Measurements from ENCODE around the gene TIE1.

Gene TIE1

DNA sequence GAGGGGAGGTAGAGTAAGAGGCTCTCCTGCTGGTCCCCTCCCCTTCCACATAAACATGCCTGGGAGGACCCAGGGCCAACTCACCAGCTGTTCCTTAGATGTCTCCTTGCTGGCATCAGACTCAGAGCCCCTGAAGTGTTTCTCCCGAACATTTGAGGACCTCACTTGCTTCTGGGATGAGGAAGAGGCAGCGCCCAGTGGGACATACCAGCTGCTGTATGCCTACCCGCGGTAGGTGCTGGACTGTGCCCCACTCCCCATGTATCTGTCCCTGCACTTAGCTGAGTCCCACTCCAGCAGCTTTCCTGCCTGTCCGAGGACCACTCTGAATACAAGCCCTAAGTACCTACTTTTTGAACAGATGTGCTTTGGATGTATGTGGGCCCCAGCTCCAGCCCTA is 37.2 kb downstream of the TIE1 start:
- DNase-seq (ENCODE audit: low read depth), result no peak

DNA sequence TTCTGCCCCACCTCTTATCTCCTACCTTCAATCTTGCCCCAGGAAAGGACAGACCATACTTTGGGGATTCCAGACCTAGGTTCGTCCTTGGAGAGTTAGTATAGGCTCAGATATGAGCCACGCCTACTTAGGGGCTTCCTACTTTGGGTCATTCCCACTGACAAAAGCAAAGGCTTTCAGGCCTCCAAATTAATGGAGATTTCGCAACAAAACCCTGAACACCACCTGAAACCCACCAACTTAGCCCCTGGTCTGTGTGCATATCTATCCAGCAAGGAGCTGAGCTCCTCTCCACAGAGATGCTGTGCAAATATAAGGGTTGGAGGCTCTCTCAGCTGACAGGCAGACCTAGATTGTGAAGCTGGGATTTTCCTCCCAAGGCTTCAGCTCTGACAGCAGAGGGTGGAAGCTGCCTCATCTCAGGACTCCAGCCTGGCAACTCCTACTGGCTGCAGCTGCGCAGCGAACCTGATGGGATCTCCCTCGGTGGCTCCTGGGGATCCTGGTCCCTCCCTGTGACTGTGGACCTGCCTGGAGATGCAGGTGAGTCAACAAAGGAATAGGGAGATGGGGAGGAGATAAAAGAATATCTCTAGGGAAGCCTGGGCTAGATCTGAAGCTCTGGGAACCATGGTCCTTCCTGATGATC is 38.9 kb downstream of the TIE1 start:
- no peak for DNase-seq (ENCODE audit: low read depth)

DNA sequence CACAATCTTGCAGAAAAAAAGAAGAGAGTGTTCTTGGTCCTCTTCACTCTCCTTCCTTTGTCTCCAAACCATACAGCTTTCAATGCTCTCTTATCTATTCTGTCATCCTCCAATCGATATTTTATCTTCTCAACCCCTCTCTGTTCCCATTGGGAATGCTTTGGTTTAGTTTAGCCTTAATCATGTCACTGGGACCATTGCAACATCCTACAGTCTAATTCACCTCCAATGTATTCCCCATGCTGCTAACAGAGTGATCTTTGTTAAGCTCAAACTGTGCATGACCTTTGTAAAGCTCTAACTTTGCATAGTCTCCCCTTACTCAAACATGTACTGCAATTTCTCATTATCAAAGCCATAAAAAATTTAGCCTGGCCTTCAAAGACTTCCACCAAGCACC is 39.8 kb downstream of the TIE1 start:
- no peak for DNase-seq (ENCODE audit: low read depth)

DNA sequence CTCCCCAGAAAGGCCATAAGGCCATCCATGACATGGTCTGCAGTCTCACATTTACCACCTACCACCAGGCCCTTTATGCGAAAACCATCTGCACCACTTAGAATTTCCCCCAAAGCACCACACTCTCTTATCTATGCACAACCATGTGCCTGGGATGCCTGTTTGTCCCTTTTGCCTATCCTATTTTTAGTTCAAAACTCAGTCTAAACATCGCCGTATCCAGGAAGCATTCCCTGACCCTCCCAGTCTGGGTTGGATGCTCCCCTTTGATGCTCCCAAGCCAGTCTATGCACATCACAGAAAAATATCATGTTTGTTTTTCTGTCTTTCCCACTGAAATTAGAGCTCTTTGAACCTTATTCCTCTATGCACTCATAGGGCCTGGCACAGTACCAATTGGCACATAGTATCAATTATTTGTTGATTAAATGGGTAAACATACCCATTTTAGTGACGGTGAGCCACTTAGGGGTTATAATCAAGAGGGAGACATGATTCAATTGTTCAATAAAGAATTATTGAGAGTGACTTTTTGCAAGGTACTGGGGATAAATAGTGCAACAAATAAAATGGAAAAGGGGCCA is 43.6 kb downstream of the TIE1 start:
- DNase-seq (ENCODE audit: low read depth), result no peak

DNA sequence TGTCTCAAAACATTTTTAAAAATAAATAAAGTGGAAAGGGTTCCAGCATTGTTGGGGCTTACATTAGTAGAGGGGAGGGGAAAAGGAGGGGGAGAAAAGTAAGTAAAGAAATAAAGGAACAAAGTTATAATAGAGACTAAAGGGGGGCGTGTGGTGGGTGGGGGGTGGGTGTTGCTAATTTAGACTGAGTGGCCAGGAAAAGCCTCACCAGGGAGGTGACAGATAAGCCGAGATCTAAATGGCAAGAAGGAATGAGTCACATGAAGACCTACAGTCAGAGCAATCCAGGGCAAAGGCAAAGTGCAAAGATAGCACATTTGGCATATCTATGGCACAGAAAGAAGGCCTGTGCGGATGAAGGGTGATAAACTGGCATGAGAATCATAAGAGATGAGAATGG is 44.3 kb downstream of the TIE1 start:
- DNase-seq (ENCODE audit: low read depth), result no peak

DNA sequence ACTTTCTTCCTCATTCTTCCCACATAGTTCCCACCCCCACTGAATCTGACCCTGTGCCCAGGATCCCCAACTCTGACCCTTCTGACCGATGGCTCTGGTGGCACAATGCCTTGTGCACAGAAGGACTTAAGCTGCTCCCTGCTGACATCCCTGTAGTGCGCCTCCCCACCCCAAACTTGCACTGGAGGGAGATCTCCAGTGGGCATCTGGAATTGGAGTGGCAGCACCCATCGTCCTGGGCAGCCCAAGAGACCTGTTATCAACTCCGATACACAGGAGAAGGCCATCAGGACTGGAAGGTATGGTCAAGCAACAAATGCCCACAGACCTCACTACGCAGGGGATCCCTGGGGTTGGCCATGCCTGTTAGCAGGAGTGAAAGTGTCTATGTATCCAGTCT is 45.9 kb downstream of the TIE1 start:
- no peak for DNase-seq (ENCODE audit: low read depth)

DNA sequence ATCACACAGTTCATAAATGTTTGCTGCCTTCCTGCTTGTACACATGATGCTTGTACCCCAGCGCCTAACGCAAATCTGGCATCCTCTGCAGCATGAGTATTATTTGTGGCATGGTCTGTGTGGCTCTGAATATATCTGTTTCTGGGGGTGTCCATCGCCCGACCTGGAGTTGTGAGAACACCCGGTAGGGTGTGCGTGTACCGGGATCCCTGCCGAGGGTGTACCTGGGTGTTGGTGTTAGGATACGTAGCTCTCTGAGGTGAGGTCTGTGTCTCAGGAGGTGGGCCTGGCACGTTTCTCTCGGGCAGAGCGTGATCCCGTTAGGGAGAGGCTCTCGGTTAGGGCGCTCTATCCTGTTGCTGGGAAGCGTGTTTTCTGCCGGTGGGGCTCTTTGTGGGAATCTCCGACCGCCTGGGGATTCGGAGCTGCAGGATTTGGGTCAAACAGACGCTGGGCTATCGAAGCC is 47.6 kb downstream of the TIE1 start:
- no peak for DNase-seq (ENCODE audit: low read depth)

DNA sequence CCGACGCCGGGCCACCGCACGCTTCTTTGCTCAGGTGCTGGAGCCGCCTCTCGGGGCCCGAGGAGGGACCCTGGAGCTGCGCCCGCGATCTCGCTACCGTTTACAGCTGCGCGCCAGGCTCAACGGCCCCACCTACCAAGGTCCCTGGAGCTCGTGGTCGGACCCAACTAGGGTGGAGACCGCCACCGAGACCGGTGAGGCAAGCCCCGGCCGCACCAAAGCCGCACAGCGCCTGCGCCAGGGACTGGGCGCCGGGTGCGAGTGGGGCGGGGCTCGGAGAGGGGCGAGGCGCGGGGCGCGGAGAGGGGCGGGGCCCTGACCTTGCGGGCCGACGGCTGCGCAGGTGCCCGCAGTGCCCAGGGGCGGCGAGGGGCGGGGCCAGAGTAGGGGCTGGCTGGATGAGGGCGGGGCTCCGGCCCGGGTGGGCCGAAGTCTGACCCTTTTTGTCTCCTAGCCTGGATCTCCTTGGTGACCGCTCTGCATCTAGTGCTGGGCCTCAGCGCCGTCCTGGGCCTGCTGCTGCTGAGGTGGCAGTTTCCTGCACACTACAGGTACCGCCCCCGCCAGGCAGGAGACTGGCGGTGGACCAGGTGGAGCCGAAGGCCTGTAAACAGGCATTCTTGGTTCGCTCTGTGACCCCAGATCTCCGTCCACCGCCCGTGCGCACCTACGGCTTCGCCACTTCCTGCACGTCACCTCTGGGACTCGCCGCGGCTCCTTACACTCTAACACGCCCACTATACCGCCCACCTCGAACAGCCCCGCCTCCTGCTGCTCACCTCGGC is 48.2 kb downstream of the TIE1 start:
- peak; percentile 26 for DNase-seq (ENCODE audit: low read depth)

DNA sequence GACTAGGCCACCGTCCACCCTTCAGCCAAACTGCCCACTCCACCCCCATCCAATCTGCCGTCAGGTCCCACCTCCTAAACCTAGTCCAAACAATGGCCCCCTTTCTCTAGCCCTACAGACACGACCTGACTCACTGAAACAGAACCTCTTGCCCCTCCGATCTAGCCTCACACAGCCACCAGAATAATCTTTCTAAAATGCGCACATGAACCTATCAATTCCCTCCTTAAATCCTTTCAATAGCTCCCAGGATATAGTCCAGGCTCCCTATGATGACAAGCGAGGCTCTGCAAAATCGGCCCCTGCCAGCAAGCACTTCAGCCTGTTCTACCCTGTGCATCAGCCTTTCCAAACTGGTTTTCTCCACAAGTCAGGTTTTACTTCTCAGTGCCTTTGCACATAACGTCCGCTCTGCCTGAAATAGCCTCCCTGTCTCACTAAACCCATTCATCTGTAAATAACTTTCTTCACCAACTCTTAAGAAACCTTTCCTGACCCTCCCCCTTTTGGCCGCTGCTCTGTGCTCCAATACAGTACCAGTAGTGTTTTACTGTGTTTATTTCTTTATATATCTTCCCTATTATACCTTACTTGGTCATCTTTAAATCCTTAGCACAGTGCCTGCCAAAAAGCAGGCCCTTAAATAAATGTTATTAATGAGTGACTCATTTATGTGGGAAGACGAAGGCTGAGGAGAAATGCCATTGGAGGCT is 49.0 kb downstream of the TIE1 start:
- no peak for DNase-seq (ENCODE audit: low read depth)

DNA sequence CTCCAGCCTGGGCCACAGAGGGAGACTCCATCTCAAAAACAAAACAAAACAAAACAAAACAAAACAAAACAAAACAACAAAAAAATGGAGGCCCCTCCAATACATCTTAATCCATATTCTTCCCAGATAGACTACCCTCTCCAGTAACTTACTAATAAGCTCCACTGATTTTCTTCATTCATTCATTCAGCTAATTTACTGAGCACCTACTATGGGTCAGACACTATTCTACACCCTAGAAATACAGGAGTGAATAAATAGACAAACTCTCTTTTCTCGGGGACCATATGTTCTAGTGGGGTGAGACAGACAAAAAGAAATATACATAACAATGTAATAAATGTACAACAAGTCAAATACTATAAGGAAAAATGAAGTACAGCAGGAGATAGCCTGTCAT is 50.2 kb downstream of the TIE1 start:
- DNase-seq (ENCODE audit: low read depth), result no peak

DNA sequence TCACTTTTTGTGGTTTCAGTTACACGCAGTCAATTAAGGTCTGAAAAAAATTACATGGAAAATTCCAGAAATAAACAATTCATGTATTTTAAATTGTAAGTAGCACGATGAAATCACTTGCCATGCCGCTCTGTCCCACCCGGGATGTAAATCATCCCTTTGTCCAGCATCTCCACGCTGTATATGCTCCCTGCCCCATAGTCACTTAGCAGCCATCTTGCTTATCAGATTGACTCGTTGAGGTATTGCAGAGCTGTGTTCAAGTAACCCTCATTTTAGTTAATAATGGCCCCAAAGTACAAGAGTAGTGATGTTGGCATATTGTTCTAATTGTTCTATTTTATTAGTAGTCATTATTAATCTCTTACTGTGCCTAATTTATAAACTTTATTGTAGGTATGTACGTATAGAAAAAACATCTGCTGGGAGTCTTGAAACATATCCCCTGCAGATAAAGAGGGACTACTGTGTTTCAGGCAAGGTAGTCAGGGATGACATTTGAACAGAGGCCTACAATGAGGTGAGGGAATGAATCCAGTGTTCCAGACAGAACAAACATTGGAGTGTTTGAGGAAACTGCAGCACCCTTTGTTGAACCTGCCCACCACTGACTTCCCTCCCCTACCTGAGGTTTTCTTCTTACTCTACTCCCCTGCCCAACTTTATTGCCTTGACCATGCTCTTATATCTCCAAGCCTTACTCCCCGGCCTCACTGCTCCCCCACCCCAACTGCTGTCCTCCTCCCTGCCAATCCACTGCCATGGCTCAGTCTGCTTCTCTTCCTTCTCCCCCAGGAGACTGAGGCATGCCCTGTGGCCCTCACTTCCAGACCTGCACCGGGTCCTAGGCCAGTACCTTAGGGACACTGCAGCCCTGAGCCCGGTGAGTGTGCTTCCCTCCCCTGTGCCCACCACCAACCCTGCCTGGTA is 50.9 kb downstream of the TIE1 start:
- no peak for DNase-seq (ENCODE audit: low read depth)

DNA sequence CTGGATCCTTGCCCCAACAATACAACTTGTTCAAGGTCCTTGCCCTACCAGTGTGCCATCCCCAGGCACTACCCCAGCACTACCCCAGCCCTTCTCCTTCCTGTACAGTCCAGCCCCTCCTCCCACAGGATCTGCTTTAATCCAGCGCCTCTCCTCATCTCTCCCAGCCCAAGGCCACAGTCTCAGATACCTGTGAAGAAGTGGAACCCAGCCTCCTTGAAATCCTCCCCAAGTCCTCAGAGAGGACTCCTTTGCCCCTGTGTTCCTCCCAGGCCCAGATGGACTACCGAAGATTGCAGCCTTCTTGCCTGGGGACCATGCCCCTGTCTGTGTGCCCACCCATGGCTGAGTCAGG is 51.5 kb downstream of the TIE1 start:
- no peak for DNase-seq (ENCODE audit: low read depth)

DNA sequence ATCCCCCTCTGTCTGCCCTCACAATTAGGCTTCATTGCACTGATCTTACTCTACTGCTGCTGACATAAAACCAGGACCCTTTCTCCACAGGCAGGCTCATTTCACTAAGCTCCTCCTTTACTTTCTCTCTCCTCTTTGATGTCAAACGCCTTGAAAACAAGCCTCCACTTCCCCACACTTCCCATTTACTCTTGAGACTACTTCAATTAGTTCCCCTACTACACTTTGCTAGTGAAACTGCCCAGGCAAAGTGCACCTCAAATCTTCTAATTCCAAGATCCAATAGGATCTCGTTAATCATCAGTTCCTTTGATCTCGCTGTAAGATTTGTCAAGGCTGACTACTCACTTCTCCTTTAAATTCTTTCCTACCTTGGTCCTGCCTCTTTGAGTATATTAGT is 52.1 kb downstream of the TIE1 start:
- no peak for DNase-seq (ENCODE audit: low read depth)

DNA sequence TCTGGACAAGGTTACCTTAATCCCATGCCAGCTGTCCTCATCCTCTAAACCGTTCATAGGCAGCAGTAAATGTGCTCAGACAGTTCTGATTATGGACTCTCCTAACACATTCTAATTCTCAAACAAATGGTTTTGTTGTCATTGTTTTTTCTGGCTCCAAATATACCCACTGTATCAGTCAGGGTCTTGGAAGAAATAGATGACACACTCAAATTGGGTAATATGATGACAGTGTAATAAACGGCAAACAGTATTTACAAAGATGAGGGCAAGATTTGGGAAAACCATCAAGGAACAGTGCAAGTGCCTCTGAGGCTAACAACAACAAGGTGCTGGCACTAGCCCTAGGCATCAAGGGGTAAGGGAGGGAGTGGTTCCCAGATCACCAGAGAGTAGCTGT is 53.7 kb downstream of the TIE1 start:
- DNase-seq (ENCODE audit: low read depth), result no peak

DNA sequence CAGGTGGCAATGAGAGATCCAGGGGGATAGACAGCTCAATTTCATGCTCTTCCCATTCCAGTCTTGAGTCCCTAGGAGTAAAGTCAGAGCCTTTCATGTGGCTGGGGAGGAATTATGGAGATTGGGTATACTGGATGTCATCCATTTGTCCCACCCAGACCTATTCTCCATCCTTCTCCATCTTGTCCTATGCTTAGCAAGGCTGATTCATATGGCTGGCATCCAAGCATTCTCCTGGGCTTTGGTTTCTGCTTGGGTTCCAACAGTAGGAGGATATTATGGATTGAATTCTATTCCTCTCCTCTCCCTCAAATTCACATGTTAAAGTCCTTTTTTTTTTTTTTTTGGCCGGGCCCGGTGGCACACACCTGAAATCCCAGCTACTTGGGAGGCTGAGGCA is 54.2 kb downstream of the TIE1 start:
- no peak for DNase-seq (ENCODE audit: low read depth)

DNA sequence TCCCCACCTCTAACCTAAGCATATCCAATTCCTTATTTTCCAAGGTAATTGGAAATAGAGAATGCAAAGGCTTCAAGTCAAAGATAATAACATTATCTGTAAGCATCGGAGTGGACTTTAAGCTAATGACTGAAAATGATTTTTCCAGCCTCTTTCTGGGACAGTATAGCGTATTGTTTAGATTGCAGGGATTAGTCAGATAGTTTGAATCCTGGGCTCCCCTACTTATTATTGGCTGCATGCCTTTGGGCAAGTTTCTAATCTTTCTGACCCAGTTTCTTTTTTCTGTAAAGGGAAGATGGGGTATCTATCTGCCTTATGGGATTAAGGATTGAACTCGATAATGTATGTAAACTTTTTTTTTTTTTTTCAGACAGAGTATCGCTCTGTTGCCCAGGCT is 56.5 kb downstream of the TIE1 start:
- no peak for DNase-seq (ENCODE audit: low read depth)

DNA sequence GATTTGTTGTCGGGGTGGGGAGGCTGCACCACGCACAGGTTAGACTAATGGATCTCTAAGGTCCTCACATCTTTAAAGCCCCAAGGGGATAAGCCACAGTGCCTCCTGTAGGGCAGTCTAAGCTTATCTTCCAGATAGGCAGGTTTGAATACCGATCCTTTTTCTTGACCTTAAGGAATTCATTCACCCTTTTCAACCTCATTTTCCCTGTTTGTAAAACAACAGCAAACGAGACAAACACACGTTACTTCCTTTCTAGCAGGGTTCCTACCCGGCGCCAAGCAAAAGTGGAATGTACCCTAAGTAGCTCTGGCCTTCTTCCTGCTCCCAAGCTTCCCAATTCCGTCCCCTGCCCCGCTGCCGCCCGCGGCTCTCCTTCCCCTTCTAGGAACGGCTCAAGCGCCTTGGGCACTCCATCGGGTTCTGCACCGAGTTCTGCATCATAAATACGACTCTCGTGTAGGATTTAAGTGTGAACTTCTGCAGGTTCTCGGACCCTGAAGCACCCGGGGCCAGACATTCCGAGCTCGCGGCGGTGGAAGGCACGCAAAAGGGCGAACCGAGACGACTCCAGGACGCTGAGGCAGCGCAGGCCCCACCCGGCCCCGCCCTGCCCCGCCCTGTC is 57.5 kb downstream of the TIE1 start:
- no peak for DNase-seq (ENCODE audit: low read depth)

DNA sequence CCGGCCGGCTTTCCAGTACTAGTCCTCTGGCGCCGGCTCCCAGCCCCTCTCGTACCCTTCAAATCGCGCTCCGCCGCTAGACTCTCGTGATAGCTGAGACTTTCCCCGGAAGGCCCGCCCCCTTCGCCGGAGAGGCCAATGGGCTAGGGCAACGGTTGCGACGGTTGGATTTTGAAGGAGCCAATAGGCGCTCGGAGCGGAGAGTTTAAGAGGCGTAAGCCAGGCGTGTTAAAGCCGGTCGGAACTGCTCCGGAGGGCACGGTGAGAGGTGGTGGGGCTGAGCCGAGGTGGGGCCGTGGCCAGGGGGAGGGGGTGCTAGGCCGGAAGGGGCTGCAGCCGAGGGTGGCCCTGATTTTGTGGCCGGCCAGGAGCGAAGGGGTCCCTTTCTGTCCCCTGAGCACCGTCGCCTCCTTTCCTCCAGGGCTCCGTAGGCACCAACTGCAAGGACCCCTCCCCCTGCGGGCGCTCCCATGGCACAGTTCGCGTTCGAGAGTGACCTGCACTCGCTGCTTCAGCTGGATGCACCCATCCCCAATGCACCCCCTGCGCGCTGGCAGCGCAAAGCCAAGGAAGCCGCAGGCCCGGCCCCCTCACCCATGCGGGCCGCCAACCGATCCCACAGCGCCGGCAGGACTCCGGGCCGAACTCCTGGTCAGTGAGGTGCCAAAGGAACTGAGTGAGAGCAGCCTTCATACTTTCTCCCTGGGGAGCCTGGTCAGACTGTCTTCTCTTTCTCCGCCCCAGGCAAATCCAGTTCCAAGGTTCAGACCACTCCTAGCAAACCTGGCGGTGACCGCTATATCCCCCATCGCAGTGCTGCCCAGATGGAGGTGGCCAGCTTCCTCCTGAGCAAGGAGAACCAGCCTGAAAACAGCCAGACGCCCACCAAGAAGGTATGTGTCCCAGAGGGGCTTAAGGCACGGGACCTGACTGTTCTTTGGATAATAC is 58.2 kb downstream of the TIE1 start, which contains the start of gene CDC20:
Gene CDC20 (plus strand): TSS at position 236 of the 948 bp plus-strand sequence. CDS start 235 bp downstream, at position 471.
- peak; percentile 97 for DNase-seq (ENCODE audit: low read depth)

DNA sequence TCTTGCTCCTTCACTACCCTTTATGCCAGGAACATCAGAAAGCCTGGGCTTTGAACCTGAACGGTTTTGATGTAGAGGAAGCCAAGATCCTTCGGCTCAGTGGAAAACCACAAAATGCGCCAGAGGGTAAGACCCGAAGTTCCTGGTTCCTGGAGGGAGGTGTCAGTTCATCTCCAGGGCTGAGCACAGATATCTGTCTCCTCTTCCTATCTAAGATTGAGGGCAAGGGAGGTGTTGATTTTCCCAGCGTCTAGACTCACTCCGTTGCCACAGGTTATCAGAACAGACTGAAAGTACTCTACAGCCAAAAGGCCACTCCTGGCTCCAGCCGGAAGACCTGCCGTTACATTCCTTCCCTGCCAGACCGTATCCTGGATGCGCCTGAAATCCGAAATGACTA is 58.9 kb downstream of the TIE1 start:
- no peak for DNase-seq (ENCODE audit: low read depth)

DNA sequence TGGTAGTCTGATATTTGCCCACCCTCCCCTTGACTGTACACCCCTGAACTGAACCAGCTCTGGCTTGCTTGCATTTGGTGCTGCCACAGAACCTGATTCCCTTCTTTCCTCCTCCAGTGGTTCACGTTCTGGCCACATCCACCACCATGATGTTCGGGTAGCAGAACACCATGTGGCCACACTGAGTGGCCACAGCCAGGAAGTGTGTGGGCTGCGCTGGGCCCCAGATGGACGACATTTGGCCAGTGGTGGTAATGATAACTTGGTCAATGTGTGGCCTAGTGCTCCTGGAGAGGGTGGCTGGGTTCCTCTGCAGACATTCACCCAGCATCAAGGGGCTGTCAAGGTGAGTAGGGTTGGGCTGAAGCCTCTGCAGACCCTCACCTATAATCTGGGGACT is 59.8 kb downstream of the TIE1 start:
- no peak for DNase-seq (ENCODE audit: low read depth)
